NCI-H510A treated with DMSO at 0.1 percent for 48 hours (cell line): Measurements from ENCODE around the gene PKD2.

Source experiments
- DNase-seq: peaks from one replicate; lab custom pipeline; 2025; lab: John Stamatoyannopoulos, UW

PKD2 gene

GRCh38 chr4:88007304-88008121, at the start of gene PKD2:
PKD2 (plus strand) TSS chr4:88007635; CDS start chr4:88007734, 99 bp downstream.
- peak; percentile 47 for DNase-seq

- DNase-seq: no peak
Measured at GRCh38 chr4:87961993-87962392, 45.4 kb upstream of the PKD2 start.

DNA sequence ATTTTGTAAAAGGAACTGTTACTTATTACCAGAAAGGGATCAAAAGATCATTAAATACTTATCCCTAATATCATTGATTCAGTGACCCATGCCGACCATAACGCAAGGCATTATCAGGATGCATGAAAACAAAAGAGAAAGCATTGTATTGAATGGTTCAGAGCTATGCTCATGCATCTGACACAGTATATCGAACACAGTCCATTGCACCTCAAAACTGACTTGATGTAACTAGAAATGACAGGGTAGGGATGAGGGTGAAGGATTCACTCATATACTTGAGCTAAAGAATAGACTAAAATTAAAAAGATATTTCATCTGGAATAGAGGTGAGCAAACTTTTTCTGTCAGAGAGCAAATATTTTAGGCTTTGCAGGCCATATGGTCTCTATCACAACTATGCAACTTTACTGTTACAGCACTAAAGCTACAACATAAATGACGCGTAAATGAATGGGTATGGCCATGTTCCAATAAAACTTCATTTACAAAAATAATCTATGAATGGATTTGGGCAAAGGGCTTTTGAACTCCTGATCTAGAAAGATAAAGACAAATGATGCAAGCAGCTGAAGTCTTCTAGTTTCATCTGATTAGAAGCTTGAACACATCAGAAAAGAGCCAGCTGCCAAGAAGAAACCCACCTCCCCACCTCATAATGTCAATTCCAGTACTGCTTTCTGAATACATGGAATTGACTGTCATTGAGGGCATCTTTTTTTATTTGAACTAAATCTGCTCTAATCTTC, 44.9 kb upstream of the PKD2 start:
- DNase-seq: no peak

GRCh38 chr4:87965501-87965975, 41.9 kb upstream of the PKD2 start:
- no peak for DNase-seq

DNA sequence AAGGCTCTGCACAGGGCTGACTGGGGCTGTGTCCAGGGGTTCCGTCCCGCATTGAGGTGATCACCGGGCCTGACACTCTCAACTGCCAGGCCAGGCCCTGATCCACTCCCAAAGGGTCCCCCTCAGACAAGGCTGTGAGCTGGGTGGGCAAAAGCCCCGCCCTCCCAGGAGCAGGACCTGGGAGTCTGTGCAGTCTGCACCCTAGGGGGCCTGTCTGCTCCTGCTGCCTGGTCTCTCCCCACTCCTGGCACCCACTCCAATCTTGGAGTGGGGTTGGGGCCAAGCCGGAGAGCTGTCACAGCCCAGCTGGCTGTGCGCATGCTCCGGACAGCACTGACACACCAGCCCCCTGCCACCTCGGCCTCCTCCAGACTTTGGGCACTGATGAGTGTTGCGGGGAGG, 41.3 kb upstream of the PKD2 start:
- DNase-seq: no peak

DNA sequence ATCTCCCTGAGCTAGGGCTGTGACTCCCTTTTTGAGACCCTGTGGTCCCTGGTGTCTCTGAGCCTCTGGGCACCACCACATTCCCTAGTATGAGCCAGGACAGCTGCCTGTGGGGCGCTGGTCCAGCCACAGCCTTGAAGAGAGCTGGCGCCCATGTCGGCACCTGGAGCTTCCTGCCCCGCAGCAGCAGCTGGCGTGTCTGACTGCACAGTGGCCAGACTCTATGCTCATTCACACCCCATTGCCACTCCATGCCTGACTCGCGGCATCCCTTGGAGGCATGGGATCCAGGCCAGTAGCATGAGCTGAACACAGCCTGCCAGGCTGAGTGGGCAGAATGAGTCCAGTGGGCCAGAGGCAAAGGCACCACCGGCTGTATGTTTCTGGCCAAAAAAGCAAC, 40.2 kb upstream of the PKD2 start:
- no peak for DNase-seq

DNA sequence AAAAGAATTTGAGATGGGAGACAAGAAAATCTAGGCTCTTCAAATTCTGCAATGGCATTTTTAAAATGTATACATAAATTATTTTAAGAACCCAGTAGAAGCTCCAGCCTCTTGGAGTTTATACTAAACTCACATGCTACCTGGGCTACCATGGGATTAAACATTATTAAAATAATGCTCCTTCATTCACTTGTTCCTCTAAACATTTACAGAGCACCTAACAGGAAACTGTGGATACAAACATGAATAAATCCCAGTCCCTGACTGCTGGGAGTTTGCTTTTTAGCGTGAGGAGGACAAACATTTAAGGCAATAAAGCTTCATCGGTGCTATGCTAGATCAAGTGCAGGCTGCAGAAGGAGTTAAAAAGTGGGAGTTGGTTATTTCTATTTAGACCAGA, 37.3 kb upstream of the PKD2 start:
- DNase-seq: no peak

GRCh38 chr4:87971866-87972265, 35.6 kb upstream of the PKD2 start:
- no peak for DNase-seq

- DNase-seq: peak; percentile 56
Measured at GRCh38 chr4:87973283-87974169, 33.9 kb upstream of the PKD2 start.

- peak; percentile 45 for DNase-seq
Measured at GRCh38 chr4:87974856-87975462, 32.5 kb upstream of the PKD2 start.

GRCh38 chr4:87975466-87975865, 32.0 kb upstream of the PKD2 start, which contains the start of gene SPP1:
SPP1 (plus strand) TSS chr4:87975714; CDS start chr4:87976896, 1,182 bp downstream.
- DNase-seq: peak; percentile 57

DNA sequence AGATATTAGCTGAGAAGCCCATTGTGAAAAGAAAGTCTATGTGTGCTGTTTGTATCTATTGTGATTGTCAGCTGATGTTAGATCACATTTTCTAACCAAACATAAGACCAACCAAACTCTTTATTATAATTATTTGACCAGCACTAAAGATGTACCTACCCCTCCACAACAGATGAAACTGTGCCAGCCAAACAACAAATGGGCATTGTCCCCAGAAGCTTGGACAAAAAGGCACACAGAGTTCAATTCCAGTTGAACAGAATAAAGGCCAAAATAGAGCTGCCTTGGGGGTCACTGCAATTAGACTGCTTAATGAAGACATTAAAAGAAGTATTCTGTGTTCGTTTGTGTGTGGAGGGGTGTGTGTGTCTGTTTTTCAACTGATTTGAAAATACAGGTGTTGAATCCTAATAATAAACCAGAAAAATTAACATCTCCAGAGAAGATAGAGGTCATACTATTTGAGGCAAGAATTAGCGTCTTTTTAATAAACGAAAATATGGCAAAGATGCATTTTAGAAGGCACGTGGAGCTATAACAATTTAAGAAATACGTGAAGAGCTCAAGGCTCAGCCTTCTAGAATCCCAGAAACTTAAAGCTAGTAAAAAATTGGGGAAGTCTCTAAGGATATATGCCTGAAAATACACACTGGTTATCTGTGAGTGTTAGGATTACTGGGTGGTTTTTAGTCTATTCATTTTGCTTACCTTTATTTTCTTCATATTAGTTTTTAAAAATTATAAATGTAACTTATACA, 29.7 kb upstream of the PKD2 start:
- no peak for DNase-seq

- no peak for DNase-seq
Measured at GRCh38 chr4:87978681-87979080, 28.8 kb upstream of the PKD2 start.

- no peak for DNase-seq
Measured at GRCh38 chr4:87979810-87980209, 27.6 kb upstream of the PKD2 start.

- no peak for DNase-seq
Measured at GRCh38 chr4:87981486-87981885, 25.9 kb upstream of the PKD2 start.

GRCh38 chr4:87982036-87982435, 25.4 kb upstream of the PKD2 start:
- DNase-seq: no peak

DNA sequence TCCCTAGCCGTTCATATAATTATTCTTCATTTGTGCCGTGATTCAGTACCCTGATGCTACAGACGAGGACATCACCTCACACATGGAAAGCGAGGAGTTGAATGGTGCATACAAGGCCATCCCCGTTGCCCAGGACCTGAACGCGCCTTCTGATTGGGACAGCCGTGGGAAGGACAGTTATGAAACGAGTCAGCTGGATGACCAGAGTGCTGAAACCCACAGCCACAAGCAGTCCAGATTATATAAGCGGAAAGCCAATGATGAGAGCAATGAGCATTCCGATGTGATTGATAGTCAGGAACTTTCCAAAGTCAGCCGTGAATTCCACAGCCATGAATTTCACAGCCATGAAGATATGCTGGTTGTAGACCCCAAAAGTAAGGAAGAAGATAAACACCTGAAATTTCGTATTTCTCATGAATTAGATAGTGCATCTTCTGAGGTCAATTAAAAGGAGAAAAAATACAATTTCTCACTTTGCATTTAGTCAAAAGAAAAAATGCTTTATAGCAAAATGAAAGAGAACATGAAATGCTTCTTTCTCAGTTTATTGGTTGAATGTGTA, 24.9 kb upstream of the PKD2 start:
- DNase-seq: no peak

- no peak for DNase-seq
Measured at GRCh38 chr4:87983996-87984395, 23.4 kb upstream of the PKD2 start.

GRCh38 chr4:87985097-87985886, 22.1 kb upstream of the PKD2 start:
- peak; percentile 56 for DNase-seq

- DNase-seq: no peak
Measured at GRCh38 chr4:87985887-87986200, 21.6 kb upstream of the PKD2 start.
